ENCODE data around the gene ANTXR1.

The ANTXR1 gene

GRCh38 chr2:69061525-69061924 lies 48.5 kb downstream of the ANTXR1 start:
- in situ Hi-C loops (cut with HindIII; ENCODE audit: low sequenced_read_pairs), result no loop called here
- no peak for TF ChIP-seq CTCF (IDR thresholded peaks at IDR 0.05; ENCODE audit: low read depth, low read length, missing control alignments)

DNA sequence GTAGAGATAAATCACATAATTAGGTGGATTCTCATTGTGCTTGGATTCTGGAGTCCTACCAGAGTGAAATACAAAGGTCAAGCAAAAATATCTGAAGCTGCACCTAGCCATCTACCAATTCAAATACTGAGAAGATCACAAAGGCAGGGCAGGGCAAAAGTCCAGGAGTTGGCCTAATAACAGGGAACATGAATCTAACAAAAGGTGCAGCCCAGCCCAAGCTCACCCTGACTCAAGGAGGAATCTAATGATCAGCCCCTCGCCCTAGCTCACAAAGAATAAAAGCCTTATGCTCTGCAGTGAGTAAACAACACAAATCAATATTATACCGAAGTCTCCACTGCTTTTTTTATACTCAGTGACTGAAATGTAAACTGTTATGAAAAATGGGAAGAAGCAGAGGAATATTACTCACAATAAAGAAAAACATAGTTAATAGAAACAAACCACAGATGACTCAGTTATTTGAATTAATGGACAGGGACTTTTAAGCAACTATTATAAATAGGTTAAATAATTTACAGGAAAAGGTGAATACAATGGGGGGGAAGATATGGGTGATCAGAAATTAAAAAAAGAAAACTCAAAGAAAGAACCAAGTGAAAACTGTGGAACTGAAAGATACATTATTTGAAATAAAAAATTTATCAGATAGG lies 49.5 kb downstream of the ANTXR1 start:
- H3K4me3 ChIP-seq (ENCODE audit: low read depth, low read length), result no peak overlapping the region
- no peak for DNase-seq (ENCODE audit: low read depth)
- in situ Hi-C loops (cut with HindIII; ENCODE audit: low sequenced_read_pairs), result no loop called here
- TF ChIP-seq CTCF (IDR thresholded peaks at IDR 0.05; ENCODE audit: low read depth, low read length, missing control alignments), result no peak

More at GRCh38 chr2:69061525-69061924, 48.5 kb downstream of the ANTXR1 start:
- no peak overlapping the region for H3K4me3 ChIP-seq (ENCODE audit: low read depth, low read length)
- no peak for DNase-seq (ENCODE audit: low read depth)

DNA sequence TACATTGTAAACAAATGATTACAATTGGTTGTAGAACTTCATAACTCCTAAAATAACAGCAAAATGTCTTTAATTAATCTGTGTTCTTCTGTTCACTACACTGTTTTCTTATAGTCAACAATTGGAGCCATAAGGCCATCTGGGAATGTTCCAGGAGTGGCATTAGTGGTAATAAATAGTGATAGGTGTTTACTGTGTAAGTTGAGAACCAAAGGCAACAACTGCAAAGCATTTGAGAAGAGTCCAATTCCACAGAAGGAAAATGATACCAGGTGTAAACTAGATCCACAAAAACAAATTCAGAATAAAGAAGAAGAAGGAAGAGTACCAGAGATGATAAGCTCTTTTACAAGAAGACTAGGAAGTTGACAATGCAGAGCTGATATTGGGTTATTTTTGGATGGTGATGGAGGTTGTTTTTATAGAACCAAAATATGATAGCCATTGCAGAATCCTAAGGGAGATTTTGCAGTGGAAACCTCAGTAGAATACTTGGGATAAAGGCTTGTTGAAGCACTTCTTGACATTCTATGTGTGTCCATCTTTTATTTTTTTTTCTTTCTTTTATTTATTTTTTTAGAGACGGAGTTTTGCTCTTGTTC lies 52.9 kb downstream of the ANTXR1 start:
- DNase-seq (ENCODE audit: low read depth), result no peak
- in situ Hi-C loops (cut with HindIII; ENCODE audit: low sequenced_read_pairs), result no loop called here
- no peak for TF ChIP-seq CTCF (IDR thresholded peaks at IDR 0.05; ENCODE audit: low read depth, low read length, missing control alignments)
- H3K4me3 ChIP-seq (ENCODE audit: low read depth, low read length), result no peak overlapping the region

DNA sequence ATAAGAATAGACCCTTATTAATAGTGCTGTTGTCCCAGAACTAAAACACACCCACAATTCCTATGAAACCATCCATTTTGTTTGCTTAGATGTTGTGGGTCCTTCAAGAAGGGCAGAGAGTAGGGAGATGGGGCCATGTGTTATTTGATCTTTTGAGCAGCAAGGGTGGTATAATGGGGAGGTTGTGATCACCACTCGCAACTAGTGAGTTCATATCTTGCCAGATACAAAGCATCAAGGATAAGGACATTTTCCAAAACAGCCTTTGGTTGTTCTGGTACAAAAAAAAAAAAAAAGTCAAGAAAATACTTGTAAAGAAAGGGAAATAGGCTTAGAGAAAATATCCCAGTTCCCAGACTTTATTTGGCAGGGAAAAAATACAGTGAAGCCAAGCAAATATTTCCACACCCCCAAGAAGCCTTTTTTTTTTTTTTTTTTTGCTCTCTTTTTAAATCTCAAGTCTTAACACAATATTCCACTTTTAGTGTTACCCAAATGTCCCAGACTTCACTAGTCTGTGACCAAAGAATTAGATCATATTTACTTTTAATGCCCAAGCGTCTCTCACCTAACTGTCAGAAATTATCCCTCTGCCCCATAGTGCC lies 54.1 kb downstream of the ANTXR1 start:
- no peak for DNase-seq (ENCODE audit: low read depth)
- TF ChIP-seq CTCF (IDR thresholded peaks at IDR 0.05; ENCODE audit: low read depth, low read length, missing control alignments), result no peak
- in situ Hi-C loops (cut with HindIII; ENCODE audit: low sequenced_read_pairs), result no loop called here
- H3K4me3 ChIP-seq (ENCODE audit: low read depth, low read length), result no peak overlapping the region

- no peak overlapping the region for H3K4me3 ChIP-seq (ENCODE audit: low read depth, low read length)
- DNase-seq (ENCODE audit: low read depth), result no peak
- in situ Hi-C loops (cut with HindIII; ENCODE audit: low sequenced_read_pairs), result no loop called here
- no peak for TF ChIP-seq CTCF (IDR thresholded peaks at IDR 0.05; ENCODE audit: low read depth, low read length, missing control alignments)
Measured at GRCh38 chr2:69067866-69068265, 54.9 kb downstream of the ANTXR1 start.

- TF ChIP-seq CTCF (IDR thresholded peaks at IDR 0.05; ENCODE audit: low read depth, low read length, missing control alignments), result no peak
- H3K4me3 ChIP-seq (ENCODE audit: low read depth, low read length), result no peak overlapping the region
- no peak for DNase-seq (ENCODE audit: low read depth)
- in situ Hi-C loops (cut with HindIII; ENCODE audit: low sequenced_read_pairs), result no loop called here
Measured at GRCh38 chr2:69070969-69071368, 58.0 kb downstream of the ANTXR1 start.
